Endodermal cell (in vitro differentiated cells): ENCODE results near the gene KCNT2. TPM values are rescaled to one million over a fixed set of nuclear protein-coding genes. Genes with fewer than 3 reads are reported as not detected.

Experiments used
- DNase-seq: peaks from one replicate; pipeline ENCODE4 v3.0.0-alpha.2; 2017
- H3K27ac ChIP-seq: 2 replicates; pipeline ENCODE4 v1.5.1; 2013; ENCODE audit warnings: mild to moderate bottlenecking, low read depth, low read length, moderate library complexity
- H3K27me3 ChIP-seq: 2 replicates; pipeline ENCODE4 v1.6.1; 2013; ENCODE audit warnings: mild to moderate bottlenecking, low read length, moderate library complexity; ENCODE audit not compliant: insufficient read depth, control insufficient read depth, poor library complexity, severe bottlenecking
- H3K36me3 ChIP-seq: 2 replicates; pipeline ENCODE4 v1.7.0; 2013; ENCODE audit warnings: mild to moderate bottlenecking, low read length, moderate library complexity; ENCODE audit not compliant: control insufficient read depth, insufficient read depth
- H3K4me1 ChIP-seq: one replicate; pipeline ENCODE4 v1.7.0; 2013; ENCODE audit warnings: low read length; ENCODE audit not compliant: control insufficient read depth, insufficient read depth
- H3K4me3 ChIP-seq: 2 replicates; pipeline ENCODE4 v1.5.1; 2013; ENCODE audit warnings: mild to moderate bottlenecking, low read length, moderate library complexity
- H3K9ac ChIP-seq: 2 replicates; pipeline ENCODE4 v1.6.1; 2013; ENCODE audit warnings: mild to moderate bottlenecking, low read length, moderate library complexity; ENCODE audit not compliant: poor library complexity, severe bottlenecking; ENCODE audit errors: extremely low read depth
- H3K9me3 ChIP-seq: 2 replicates; pipeline ENCODE4 v1.6.1; 2013; ENCODE audit warnings: mild to moderate bottlenecking, low read length, moderate library complexity; ENCODE audit not compliant: control insufficient read depth
- H3K27ac Mint-ChIP-seq: 2 replicates; pipeline ENCODE4 v1.8.0; 2020; ENCODE audit warnings: mixed read lengths
- H3K27me3 Mint-ChIP-seq: 2 replicates; pipeline ENCODE4 v1.8.0; 2021; ENCODE audit warnings: mild to moderate bottlenecking, mixed read lengths; ENCODE audit not compliant: insufficient read depth
- H3K36me3 Mint-ChIP-seq: 2 replicates; pipeline ENCODE4 v1.8.0; 2020; ENCODE audit warnings: low read depth, mixed read lengths
- H3K4me1 Mint-ChIP-seq: 2 replicates; pipeline ENCODE4 v1.8.0; 2020; ENCODE audit warnings: mixed read lengths
- H3K4me3 Mint-ChIP-seq: 2 replicates; pipeline ENCODE4 v1.8.0; 2020; ENCODE audit warnings: mild to moderate bottlenecking, moderate library complexity, mixed read lengths
- H3K9me3 Mint-ChIP-seq: 2 replicates; pipeline ENCODE4 v1.8.0; 2020; ENCODE audit warnings: mild to moderate bottlenecking, mixed read lengths
- WGBS, 2 experiments: methylation state at CpG; one replicate each; pipeline versions ENCODE4 v1.1.5 to v1.1.7; 2013; ENCODE audit warnings: missing lambda C conversion rate in 2 of 2, mixed read lengths in 1 of 2; ENCODE audit not compliant: insufficient coverage in 1 of 2, insufficient read length in 1 of 2; 5-methylcytosine and 5-hydroxymethylcytosine counted together
- total RNA-seq, 2 donors: library from RNA; stranded (reverse); fragmentation: NEBNext Ultra II Directional in 1 of 2; extraction: Animal tissue kit (Norgen Biotek cat#: 25700) in 1 of 2; gene quantifications; 2 replicates in 1 of 2; 3 replicates in 1 of 2; pipeline ENCODE4 v1.2.1, GENCODE V29; 2021
- TF ChIP-seq, protein P1 (sequence below): fragments of 200-600 bp; sonication (generic); conservative IDR thresholded peaks from 2 replicates; pipeline ENCODE4 v1.5.0; 2021; ENCODE audit warnings: antibody characterized with exemption, mild to moderate bottlenecking

Gene KCNT2
- total RNA-seq, 2 donors from 2014 or later: 9.1 to 12.1 TPM

DNA sequence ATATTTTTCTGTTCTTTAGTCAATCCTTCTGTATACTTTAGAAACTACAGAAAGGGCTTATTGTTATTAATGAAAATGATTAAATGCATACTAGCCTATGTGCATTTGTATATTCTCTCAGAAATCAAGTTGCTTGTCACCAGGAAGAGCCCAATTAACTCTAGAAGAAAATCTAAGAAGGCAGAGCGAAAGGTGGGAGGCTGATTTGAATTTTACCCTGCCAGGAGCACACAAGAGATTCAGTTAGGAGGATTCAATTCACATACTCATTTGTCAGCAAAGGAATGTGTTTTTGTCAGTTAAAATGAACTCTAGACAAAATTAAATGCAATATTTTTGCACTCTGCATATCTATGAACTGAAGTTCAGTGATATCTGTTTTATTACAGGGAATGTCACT lies 411.8 kb downstream of the KCNT2 start:
- Mint-ChIP-seq H3K4me3 (no peak overlapping the region), H3K4me1 (no peaks in the 10 kb centered on the region), H3K36me3 (no peaks in the 10 kb centered on the region), H3K9me3 (peaks cover 8% of the 10 kb centered on the region), H3K27ac (no peak overlapping the region), H3K27me3 (no peaks in the 10 kb centered on the region)
- TF ChIP-seq, protein P1, sequence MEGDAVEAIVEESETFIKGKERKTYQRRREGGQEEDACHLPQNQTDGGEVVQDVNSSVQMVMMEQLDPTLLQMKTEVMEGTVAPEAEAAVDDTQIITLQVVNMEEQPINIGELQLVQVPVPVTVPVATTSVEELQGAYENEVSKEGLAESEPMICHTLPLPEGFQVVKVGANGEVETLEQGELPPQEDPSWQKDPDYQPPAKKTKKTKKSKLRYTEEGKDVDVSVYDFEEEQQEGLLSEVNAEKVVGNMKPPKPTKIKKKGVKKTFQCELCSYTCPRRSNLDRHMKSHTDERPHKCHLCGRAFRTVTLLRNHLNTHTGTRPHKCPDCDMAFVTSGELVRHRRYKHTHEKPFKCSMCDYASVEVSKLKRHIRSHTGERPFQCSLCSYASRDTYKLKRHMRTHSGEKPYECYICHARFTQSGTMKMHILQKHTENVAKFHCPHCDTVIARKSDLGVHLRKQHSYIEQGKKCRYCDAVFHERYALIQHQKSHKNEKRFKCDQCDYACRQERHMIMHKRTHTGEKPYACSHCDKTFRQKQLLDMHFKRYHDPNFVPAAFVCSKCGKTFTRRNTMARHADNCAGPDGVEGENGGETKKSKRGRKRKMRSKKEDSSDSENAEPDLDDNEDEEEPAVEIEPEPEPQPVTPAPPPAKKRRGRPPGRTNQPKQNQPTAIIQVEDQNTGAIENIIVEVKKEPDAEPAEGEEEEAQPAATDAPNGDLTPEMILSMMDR: no peak
- H3K27me3 ChIP-seq: no peaks in the 10 kb centered on the region
- no peak overlapping the region for H3K4me3 ChIP-seq
- H3K36me3 ChIP-seq: no peaks in the 10 kb centered on the region
- WGBS, 2 experiments: 96% methylated on average over 1 of the region's 1 CpG; no CpG with 5 or more reads in 1 of the 2 experiments
- no peak overlapping the region for H3K9ac ChIP-seq
- peaks cover 3% of the 10 kb centered on the region for H3K4me1 ChIP-seq
- H3K9me3 ChIP-seq: no peaks in the 10 kb centered on the region
- DNase-seq: no peak
- no peak overlapping the region for H3K27ac ChIP-seq

DNA sequence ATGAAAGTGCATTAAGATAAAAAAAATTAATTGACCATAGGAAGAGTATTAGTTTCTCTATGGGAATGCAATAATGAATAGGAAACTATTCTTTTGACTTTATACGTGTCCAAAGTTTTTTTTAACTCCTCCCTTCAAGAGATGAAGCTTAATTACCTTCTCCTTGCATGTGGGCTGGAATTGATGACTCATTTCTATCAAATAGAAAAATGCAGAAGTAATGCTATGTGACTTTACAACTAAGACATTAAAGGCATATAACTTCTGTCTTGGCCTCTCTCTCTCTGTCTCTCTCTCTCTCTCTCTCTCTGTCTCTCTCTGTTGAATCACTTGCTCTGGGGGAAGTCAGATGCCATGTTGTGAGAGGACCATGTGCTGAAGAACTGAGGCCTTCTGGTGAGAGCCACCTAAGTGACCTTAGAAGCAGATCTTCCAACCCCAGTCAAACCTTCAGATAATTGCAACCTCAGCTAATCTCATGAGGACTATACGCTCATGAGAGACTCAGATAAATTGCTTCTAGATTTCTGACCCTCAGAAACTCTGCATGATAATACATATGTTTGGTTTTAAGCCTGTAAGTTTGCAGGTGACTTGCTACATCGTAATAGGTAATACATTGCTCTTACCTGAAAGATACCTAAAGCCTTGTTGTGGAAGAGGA lies 414.2 kb downstream of the KCNT2 start:
- H3K36me3 ChIP-seq: no peaks in the 10 kb centered on the region
- no peak overlapping the region for H3K27ac ChIP-seq
- no peaks in the 10 kb centered on the region for H3K9me3 ChIP-seq
- Mint-ChIP-seq H3K4me1 (no peaks in the 10 kb centered on the region), H3K27me3 (no peaks in the 10 kb centered on the region), H3K27ac (no peak overlapping the region), H3K36me3 (no peaks in the 10 kb centered on the region), H3K9me3 (peaks cover 18% of the 10 kb centered on the region), H3K4me3 (no peak overlapping the region)
- no peak for DNase-seq
- H3K4me3 ChIP-seq: no peak overlapping the region
- 100% methylated on average over 1 of the region's 3 CpGs; no CpG with 5 or more reads in 1 of the 2 experiments for WGBS, 2 experiments
- no peaks in the 10 kb centered on the region for H3K4me1 ChIP-seq
- no peak overlapping the region for H3K9ac ChIP-seq
- TF ChIP-seq, protein P1: no peak
- no peaks in the 10 kb centered on the region for H3K27me3 ChIP-seq

DNA sequence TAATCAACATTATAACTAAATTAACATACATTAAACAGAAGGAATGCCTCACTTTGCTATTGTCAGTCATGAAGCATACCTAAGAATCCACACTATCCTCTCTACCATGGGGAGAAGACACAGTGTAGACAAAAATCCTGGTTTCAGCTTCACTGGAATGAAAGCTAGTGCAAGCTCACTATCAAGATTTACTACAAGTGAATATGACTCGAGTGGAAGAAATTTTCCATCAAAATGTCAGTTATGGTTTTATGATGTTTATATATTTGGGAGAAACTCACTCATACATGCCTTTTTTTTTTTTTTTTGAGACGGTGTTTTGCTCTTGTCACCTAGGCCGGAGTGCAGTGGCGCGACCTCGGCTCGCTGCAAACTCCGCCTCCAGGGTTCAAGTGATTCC lies 424.3 kb downstream of the KCNT2 start:
- TF ChIP-seq, protein P1: no peak
- Mint-ChIP-seq H3K4me1 (no peaks in the 10 kb centered on the region), H3K4me3 (no peak overlapping the region), H3K9me3 (peaks cover 3% of the 10 kb centered on the region), H3K27ac (no peak overlapping the region), H3K27me3 (no peaks in the 10 kb centered on the region), H3K36me3 (no peaks in the 10 kb centered on the region)
- Histone ChIP-seq H3K9ac (no peak overlapping the region), H3K4me3 (no peak overlapping the region), H3K4me1 (no peaks in the 10 kb centered on the region), H3K27me3 (no peaks in the 10 kb centered on the region), H3K36me3 (no peaks in the 10 kb centered on the region), H3K9me3 (no peaks in the 10 kb centered on the region), H3K27ac (no peak overlapping the region)
- WGBS, 2 experiments: 97% methylated on average over 8 of the region's 8 CpGs; no CpG with 5 or more reads in 1 of the 2 experiments
- no peak for DNase-seq
